Skin epidermis (tissue), 12 donors: ENCODE results near the gene NPHP4.

ENCODE experiments used
- H3K27ac ChIP-seq, 21 experiments: fragments of 200-600 bp; sonication (generic) in 11 of 21; one replicate each; pipeline ENCODE4 v1.5.0; 2020; ENCODE audit warnings: mild to moderate bottlenecking in 3 of 21, inconsistent platforms in 2 of 21, moderate library complexity in 2 of 21
- H3K4me3 ChIP-seq, 7 experiments: fragments of 200-600 bp; sonication (generic) in 2 of 7; one replicate each; pipeline ENCODE4 v1.5.0; 2020; ENCODE audit warnings: inconsistent platforms in 2 of 7, mild to moderate bottlenecking in 2 of 7, moderate library complexity in 1 of 7

NPHP4 gene

GRCh38 chr1:5850503-5850902 is 141.7 kb downstream of the NPHP4 start:
- no peak overlapping the region for H3K27ac ChIP-seq
- H3K4me3 ChIP-seq = no peak overlapping the region

- H3K27ac ChIP-seq = no peak overlapping the region
- H3K4me3 ChIP-seq = no peak overlapping the region
Observed at GRCh38 chr1:5849550-5849949, 142.7 kb downstream of the NPHP4 start.

DNA sequence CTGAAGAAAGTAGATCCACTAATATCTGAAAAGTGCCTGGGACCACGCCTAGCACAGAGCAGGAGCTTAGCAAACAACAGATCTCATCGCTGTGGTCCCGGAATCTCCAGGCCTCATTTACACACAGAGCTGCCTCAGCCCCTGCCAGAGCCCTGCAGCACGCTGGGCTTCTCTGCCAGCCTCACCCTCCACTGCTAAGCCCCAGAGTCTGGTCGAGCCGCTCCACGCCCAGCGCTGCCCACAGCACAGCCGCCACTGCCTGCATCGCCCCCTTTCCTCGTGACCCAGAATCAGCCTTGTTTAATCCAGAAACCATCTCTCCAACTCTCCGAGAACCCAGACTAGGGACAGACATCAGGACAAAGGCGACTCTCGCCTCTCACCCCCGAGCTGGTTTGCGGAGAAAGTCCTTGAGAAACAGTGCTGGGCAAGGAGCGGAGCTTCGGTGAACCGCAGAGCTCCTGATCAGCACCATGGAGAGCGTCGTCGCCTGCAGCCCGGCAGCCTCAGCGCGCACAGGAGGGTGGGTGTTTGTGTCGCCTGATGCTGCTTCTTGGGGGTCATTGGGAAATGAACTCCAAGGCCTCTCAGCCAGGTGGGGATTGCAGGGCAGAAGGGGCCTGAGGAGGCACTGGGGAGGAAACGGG is 145.1 kb downstream of the NPHP4 start:
- Histone ChIP-seq H3K27ac (no peak overlapping the region), H3K4me3 (no peak overlapping the region)

DNA sequence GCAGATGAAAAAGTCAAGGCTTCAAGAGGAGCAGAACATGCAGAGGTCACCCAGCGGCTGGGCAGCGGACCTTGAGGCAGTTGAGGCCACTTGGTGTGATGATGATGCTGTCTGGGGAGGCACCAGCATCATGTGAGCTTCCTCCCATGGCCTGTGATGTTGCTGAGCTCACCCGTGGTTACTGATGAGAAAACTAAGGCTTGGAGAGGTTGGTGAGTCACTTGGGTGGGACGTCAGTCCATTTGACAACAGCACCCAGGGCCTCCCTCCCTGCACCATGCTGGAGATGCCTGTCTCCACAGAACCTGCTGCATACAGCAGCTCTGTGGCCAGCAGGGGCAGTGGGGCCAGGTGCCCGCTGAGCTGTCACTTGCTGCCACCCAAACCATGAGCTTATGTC is 146.8 kb downstream of the NPHP4 start:
- H3K27ac ChIP-seq = no peak overlapping the region

GRCh38 chr1:5844442-5844841 is 147.8 kb downstream of the NPHP4 start:
- Histone ChIP-seq H3K27ac (no peak overlapping the region), H3K4me3 (no peak overlapping the region)

More for the DNA sequence above, 146.8 kb downstream of the NPHP4 start:
- no peak overlapping the region for H3K4me3 ChIP-seq

GRCh38 chr1:5843521-5844096 is 148.6 kb downstream of the NPHP4 start:
- H3K27ac ChIP-seq = no peak overlapping the region
- H3K4me3 ChIP-seq = no peak overlapping the region

GRCh38 chr1:5842679-5843078 is 149.5 kb downstream of the NPHP4 start:
- no peak overlapping the region for H3K27ac ChIP-seq
- H3K4me3 ChIP-seq = no peak overlapping the region

- H3K4me3 ChIP-seq = no peak overlapping the region
- no peak overlapping the region for H3K27ac ChIP-seq
Observed at GRCh38 chr1:5840551-5841001, 151.6 kb downstream of the NPHP4 start.

- Histone ChIP-seq H3K4me3 (no peak overlapping the region), H3K27ac (no peak overlapping the region)
Observed at GRCh38 chr1:5839881-5840550, 152.2 kb downstream of the NPHP4 start.

GRCh38 chr1:5839161-5839880 is 152.9 kb downstream of the NPHP4 start:
- Histone ChIP-seq H3K27ac (no peak overlapping the region), H3K4me3 (no peak overlapping the region)

DNA sequence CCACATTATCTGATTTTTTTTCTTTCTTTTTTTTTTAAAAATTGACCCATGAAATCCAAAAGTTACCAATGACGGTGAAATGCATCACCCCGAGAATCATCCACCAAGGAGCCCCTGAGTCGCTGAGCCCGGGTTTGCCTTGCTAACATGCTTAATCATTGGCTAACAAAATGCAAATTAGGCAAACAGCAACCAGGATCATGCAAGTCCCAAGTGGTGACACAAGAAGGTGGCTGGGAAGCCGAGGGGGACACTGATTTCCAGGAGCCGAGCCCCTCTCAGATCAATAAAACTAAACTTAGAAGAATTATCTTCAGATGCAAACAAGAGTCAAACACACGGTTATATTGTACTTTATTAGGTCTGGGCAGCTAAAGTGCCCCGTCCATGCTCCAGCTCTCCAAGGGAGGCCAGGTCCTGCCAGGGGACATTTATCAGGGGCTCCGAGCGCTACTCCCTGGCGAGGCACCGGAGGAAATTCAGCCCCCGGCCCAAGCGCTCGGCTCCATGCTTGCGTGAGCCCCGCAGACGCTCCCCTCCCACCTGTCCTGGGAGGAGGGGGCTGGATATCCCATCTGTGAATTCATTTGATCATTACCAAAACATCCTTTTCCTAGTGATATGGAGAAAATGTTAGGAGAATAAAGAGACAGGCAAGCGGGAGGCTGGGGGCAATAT is 154.1 kb downstream of the NPHP4 start:
- no peak overlapping the region for H3K4me3 ChIP-seq
- no peak overlapping the region for H3K27ac ChIP-seq

- no peak overlapping the region for H3K27ac ChIP-seq
- no peak overlapping the region for H3K4me3 ChIP-seq
Observed at GRCh38 chr1:5836776-5837440, 155.3 kb downstream of the NPHP4 start.

DNA sequence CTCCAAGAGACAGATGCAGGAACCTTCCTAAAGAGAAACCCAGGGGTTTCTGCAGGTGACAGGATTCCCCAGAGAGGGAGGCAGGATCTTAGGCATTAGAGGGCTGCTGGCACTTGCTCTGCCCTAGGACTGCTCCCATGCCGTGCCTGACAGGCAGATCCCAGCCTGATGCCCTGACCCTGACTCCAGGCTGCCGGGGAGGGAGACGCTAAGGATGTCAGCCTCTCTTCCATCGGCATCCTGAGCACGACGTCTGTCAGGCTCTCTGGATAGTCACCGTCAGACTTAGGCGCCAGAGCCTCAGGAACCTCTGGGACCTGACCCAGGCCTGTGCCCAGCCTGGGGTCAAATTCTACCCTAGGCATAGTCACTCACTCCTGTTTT is 157.1 kb downstream of the NPHP4 start:
- Histone ChIP-seq H3K4me3 (no peak overlapping the region), H3K27ac (no peak overlapping the region)

DNA sequence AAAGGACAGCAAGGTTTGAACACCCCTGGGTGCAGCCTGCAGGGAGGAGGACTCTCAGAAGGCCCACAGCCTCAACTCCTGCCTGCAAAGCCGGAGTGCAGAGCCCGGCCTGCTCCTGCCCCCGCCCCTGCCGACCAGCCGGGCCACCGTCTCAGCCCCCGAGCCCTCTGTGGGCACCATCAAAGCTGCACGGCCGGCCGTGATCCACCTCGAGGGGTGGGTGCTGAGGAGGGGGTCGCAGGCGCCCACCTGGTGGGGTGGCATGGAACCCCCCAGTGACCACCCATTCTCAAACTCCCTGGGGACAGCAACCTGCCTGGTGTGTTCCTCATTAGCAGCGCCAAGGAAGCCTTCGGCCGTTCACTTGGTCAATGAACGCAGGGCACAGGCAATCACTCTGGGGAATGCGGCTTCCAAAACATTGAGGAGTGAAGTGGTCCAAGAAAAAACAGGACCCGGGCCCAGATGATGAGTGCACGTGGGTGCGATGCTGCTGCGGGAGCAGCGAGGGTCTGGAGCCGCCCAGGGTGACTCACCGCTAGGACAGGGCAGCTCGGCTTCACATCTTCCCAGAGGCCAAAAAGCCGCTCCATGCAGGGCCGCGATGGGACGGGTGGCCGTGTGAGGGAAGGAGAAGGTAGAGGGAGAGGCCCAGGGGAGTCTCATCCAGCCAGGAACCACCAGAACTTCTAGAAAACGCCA is 157.6 kb downstream of the NPHP4 start:
- H3K4me3 ChIP-seq = no peak overlapping the region
- H3K27ac ChIP-seq = no peak overlapping the region

GRCh38 chr1:5833911-5834310 is 158.3 kb downstream of the NPHP4 start:
- Histone ChIP-seq H3K27ac (no peak overlapping the region), H3K4me3 (no peak overlapping the region)

GRCh38 chr1:5832916-5833895 is 159.0 kb downstream of the NPHP4 start:
- Histone ChIP-seq H3K27ac (no peak overlapping the region), H3K4me3 (no peak overlapping the region)

GRCh38 chr1:5831600-5832335 is 160.5 kb downstream of the NPHP4 start:
- Histone ChIP-seq H3K4me3 (no peak overlapping the region), H3K27ac (no peak overlapping the region)
